ENCODE results near the gene MPP2. TPM values are rescaled to one million over a fixed set of nuclear protein-coding genes. Genes with fewer than 3 reads are reported as not detected.

Gene MPP2
- total and polyA plus RNA-seq, 2 experiments from 2014 or later, result 1.3 to 1.4 TPM

GRCh38 chr17:43912635-43913304 lies 5.4 kb upstream of the MPP2 start:
- H3K9me2 ChIP-seq (replicated peaks; ENCODE audit: insufficient read depth), result no peaks in the 10 kb centered on the region
- TF ChIP-seq CTCF (IDR thresholded peaks at IDR 0.05; ENCODE audit: poor library complexity) (no peak), EZH2 (IDR thresholded peaks at IDR 0.05; ENCODE audit: borderline replicate concordance) (no peak), EZH2phosphoT487 (IDR thresholded peaks at IDR 0.05; ENCODE audit: low read depth, severe bottlenecking, unreplicated experiment) (no peak)
- DNase-seq (ENCODE audit: low spot score), result no peak
- no peaks in the 10 kb centered on the region for H3K79me2 ChIP-seq
- no peak overlapping the region for H3K4me3 ChIP-seq
- peaks cover 2% of the 10 kb centered on the region for H3K4me1 ChIP-seq (ENCODE audit: insufficient read depth)
- H4K20me1 ChIP-seq (ENCODE audit: insufficient read depth, poor library complexity, severe bottlenecking), result no peaks in the 10 kb centered on the region
- no peak overlapping the region for H3K27ac ChIP-seq
- H3K27me3 ChIP-seq, result peaks cover 27% of the 10 kb centered on the region
- WGBS (ENCODE audit: low lambda C conversion rate, missing lambda C conversion rate), result 71% methylated on average over 4 of the region's 4 CpGs
- no peaks in the 10 kb centered on the region for H3K9me3 ChIP-seq (ENCODE audit: low read depth)
- H3K36me3 ChIP-seq (replicated peaks; ENCODE audit: insufficient read depth, low read depth), result no peaks in the 10 kb centered on the region
- no peak overlapping the region for H2AFZ ChIP-seq
- no peak overlapping the region for H3K4me2 ChIP-seq

DNA sequence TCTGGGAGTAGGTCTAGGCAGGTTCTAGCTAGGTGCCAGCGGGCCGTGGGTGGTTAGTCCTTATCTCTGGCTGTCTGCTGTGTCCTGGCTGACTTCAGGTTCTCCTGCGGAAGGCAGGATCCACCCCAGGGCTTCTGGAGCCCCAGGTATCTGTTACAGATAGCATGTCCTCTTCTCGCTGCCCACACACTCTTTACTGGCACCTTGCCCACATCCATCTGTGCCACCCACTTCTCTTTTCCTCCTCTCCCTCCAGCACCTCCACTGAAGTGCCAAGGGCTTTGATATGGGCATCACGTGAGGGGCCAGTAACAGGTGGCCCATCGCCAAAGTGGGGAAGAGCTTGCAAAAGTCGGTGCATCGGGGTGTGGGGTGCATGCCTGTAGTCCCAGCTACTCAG lies 4.6 kb upstream of the MPP2 start:
- Histone ChIP-seq H3K4me1 (ENCODE audit: insufficient read depth) (peaks cover 6% of the 10 kb centered on the region), H2AFZ (no peak overlapping the region), H3K4me3 (no peak overlapping the region), H3K27ac (no peak overlapping the region), H3K9me2 (replicated peaks; ENCODE audit: insufficient read depth) (no peaks in the 10 kb centered on the region), H3K4me2 (no peak overlapping the region), H3K27me3 (peaks cover 26% of the 10 kb centered on the region), H3K79me2 (no peaks in the 10 kb centered on the region), H4K20me1 (ENCODE audit: insufficient read depth, poor library complexity, severe bottlenecking) (no peaks in the 10 kb centered on the region), H3K36me3 (replicated peaks; ENCODE audit: insufficient read depth, low read depth) (no peaks in the 10 kb centered on the region), H3K9me3 (ENCODE audit: low read depth) (no peaks in the 10 kb centered on the region)
- WGBS (ENCODE audit: low lambda C conversion rate, missing lambda C conversion rate), result 74% methylated on average over 8 of the region's 8 CpGs
- no peak for TF ChIP-seq EZH2phosphoT487 (IDR thresholded peaks at IDR 0.05; ENCODE audit: low read depth, severe bottlenecking, unreplicated experiment)
- no peak for TF ChIP-seq EZH2 (IDR thresholded peaks at IDR 0.05; ENCODE audit: borderline replicate concordance)
- no peak for TF ChIP-seq CTCF (IDR thresholded peaks at IDR 0.05; ENCODE audit: poor library complexity)
- no peak for DNase-seq (ENCODE audit: low spot score)

DNA sequence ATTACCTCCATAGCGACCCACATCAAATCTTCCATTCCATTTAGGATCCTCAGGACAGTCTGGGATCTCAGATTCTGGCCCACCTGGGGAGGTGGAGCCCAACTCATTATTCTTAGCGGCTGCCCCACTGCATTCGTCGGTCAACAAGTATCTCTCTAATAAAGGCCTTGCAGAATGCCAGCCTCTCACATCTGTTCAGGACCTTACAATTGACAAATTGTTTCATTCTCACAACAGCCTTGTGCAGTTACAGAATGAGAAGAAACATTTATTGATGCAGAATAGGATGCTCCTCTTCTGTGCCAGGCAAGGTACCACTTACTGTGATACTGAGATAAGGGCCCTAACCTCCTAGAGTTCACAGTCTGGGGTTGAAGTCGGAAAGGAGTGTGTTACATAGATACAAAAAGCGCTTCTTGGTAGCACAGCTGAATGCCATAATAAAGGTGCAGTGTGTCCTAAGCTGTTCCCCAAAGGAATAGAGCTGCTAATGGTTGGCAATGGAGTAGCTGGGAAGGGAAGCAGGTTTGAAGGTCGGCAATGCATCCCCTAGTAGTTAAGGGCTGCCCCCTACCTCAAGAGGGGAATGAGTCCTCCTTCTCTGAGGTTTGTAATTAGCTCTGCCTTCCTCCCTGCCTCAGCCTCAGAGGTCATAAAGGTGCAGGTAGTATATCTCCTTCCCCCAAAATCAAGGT lies 2.3 kb upstream of the MPP2 start:
- Histone ChIP-seq H4K20me1 (ENCODE audit: insufficient read depth, poor library complexity, severe bottlenecking) (no peaks in the 10 kb centered on the region), H3K27me3 (peaks cover 45% of the 10 kb centered on the region), H3K36me3 (replicated peaks; ENCODE audit: insufficient read depth, low read depth) (no peaks in the 10 kb centered on the region), H3K4me1 (ENCODE audit: insufficient read depth) (peaks cover 11% of the 10 kb centered on the region), H2AFZ (no peak overlapping the region), H3K9me3 (ENCODE audit: low read depth) (no peaks in the 10 kb centered on the region), H3K4me3 (no peak overlapping the region), H3K9me2 (replicated peaks; ENCODE audit: insufficient read depth) (no peaks in the 10 kb centered on the region), H3K79me2 (no peaks in the 10 kb centered on the region), H3K4me2 (no peak overlapping the region), H3K27ac (no peak overlapping the region)
- no peak for DNase-seq (ENCODE audit: low spot score)
- TF ChIP-seq EZH2phosphoT487 (IDR thresholded peaks at IDR 0.05; ENCODE audit: low read depth, severe bottlenecking, unreplicated experiment) (no peak), CTCF (IDR thresholded peaks at IDR 0.05; ENCODE audit: poor library complexity) (no peak), EZH2 (IDR thresholded peaks at IDR 0.05; ENCODE audit: borderline replicate concordance) (no peak)
- 61% methylated on average over 7 of the region's 7 CpGs for whole genome bisulfite sequencing (ENCODE audit: low lambda C conversion rate, missing lambda C conversion rate)

Measured in hepatocyte (in vitro differentiated cells).